Endodermal cell (in vitro differentiated cells): ENCODE data around the gene WLS. TPM values are rescaled to one million over a fixed set of nuclear protein-coding genes. Genes with fewer than 3 reads are reported as not detected.
A peak's percentile ranks its signal among the peaks of the same experiment; 100 is the strongest.

Experiments used
- DNase-seq: peaks from one replicate; pipeline ENCODE4 v3.0.0-alpha.2; 2017
- H3K27ac ChIP-seq: 2 replicates; pipeline ENCODE4 v1.5.1; 2013; ENCODE audit warnings: mild to moderate bottlenecking, low read depth, low read length, moderate library complexity
- H3K27me3 ChIP-seq: 2 replicates; pipeline ENCODE4 v1.6.1; 2013; ENCODE audit warnings: mild to moderate bottlenecking, low read length, moderate library complexity; ENCODE audit not compliant: insufficient read depth, control insufficient read depth, poor library complexity, severe bottlenecking
- H3K36me3 ChIP-seq: 2 replicates; pipeline ENCODE4 v1.7.0; 2013; ENCODE audit warnings: mild to moderate bottlenecking, low read length, moderate library complexity; ENCODE audit not compliant: control insufficient read depth, insufficient read depth
- H3K4me1 ChIP-seq: one replicate; pipeline ENCODE4 v1.7.0; 2013; ENCODE audit warnings: low read length; ENCODE audit not compliant: control insufficient read depth, insufficient read depth
- H3K4me3 ChIP-seq: 2 replicates; pipeline ENCODE4 v1.5.1; 2013; ENCODE audit warnings: mild to moderate bottlenecking, low read length, moderate library complexity
- H3K9ac ChIP-seq: 2 replicates; pipeline ENCODE4 v1.6.1; 2013; ENCODE audit warnings: mild to moderate bottlenecking, low read length, moderate library complexity; ENCODE audit not compliant: poor library complexity, severe bottlenecking; ENCODE audit errors: extremely low read depth
- H3K9me3 ChIP-seq: 2 replicates; pipeline ENCODE4 v1.6.1; 2013; ENCODE audit warnings: mild to moderate bottlenecking, low read length, moderate library complexity; ENCODE audit not compliant: control insufficient read depth
- H3K27ac Mint-ChIP-seq: 2 replicates; pipeline ENCODE4 v1.8.0; 2020; ENCODE audit warnings: mixed read lengths
- H3K27me3 Mint-ChIP-seq: 2 replicates; pipeline ENCODE4 v1.8.0; 2021; ENCODE audit warnings: mild to moderate bottlenecking, mixed read lengths; ENCODE audit not compliant: insufficient read depth
- H3K36me3 Mint-ChIP-seq: 2 replicates; pipeline ENCODE4 v1.8.0; 2020; ENCODE audit warnings: low read depth, mixed read lengths
- H3K4me1 Mint-ChIP-seq: 2 replicates; pipeline ENCODE4 v1.8.0; 2020; ENCODE audit warnings: mixed read lengths
- H3K4me3 Mint-ChIP-seq: 2 replicates; pipeline ENCODE4 v1.8.0; 2020; ENCODE audit warnings: mild to moderate bottlenecking, moderate library complexity, mixed read lengths
- H3K9me3 Mint-ChIP-seq: 2 replicates; pipeline ENCODE4 v1.8.0; 2020; ENCODE audit warnings: mild to moderate bottlenecking, mixed read lengths
- CTCF ChIP-seq: fragments of 200-600 bp; sonication (generic); conservative IDR thresholded peaks from 2 replicates; pipeline ENCODE4 v1.5.0; 2021; ENCODE audit warnings: antibody characterized with exemption, mild to moderate bottlenecking
- WGBS, 2 experiments: methylation state at CpG; one replicate each; pipeline versions ENCODE4 v1.1.5 to v1.1.7; 2013; ENCODE audit warnings: missing lambda C conversion rate in 2 of 2, mixed read lengths in 1 of 2; ENCODE audit not compliant: insufficient coverage in 1 of 2, insufficient read length in 1 of 2; 5-methylcytosine and 5-hydroxymethylcytosine counted together
- total RNA-seq, 2 donors: library from RNA; stranded (reverse); fragmentation: NEBNext Ultra II Directional in 1 of 2; extraction: Animal tissue kit (Norgen Biotek cat#: 25700) in 1 of 2; gene quantifications; 2 replicates in 1 of 2; 3 replicates in 1 of 2; pipeline ENCODE4 v1.2.1, GENCODE V29; 2021

WLS gene
- total RNA-seq, 2 donors from 2014 or later: 90.8 to 115 TPM

- Histone ChIP-seq H3K4me1 (peaks cover 21% of the 10 kb centered on the region), H3K27ac (peak overlapping the region; percentile 98), H3K9ac (no peak overlapping the region), H3K4me3 (no peak overlapping the region), H3K9me3 (no peaks in the 10 kb centered on the region), H3K27me3 (no peaks in the 10 kb centered on the region), H3K36me3 (peaks cover 77% of the 10 kb centered on the region)
- no peaks in the 10 kb centered on the region for H3K9me3 Mint-ChIP-seq
- 50 to 83% methylated on average over 13 to 15 of the region's 15 CpGs for WGBS, 2 experiments
- peak; percentile 57 for DNase-seq
- TF ChIP-seq CTCF: no peak
- H3K27me3 Mint-ChIP-seq: peaks cover 3% of the 10 kb centered on the region
- H3K4me1 Mint-ChIP-seq: peaks cover 45% of the 10 kb centered on the region
- H3K36me3 Mint-ChIP-seq: peaks cover 22% of the 10 kb centered on the region
- no peak overlapping the region for H3K4me3 Mint-ChIP-seq
- peak overlapping the region; percentile 11 for H3K27ac Mint-ChIP-seq
These were observed 91.0 kb downstream of the WLS start for GRCh38 chr1:68141071-68142021.

GRCh38 chr1:68140536-68140935 lies 91.8 kb downstream of the WLS start:
- peak; percentile 25 for DNase-seq
- Histone ChIP-seq H3K9me3 (no peaks in the 10 kb centered on the region), H3K27me3 (no peaks in the 10 kb centered on the region), H3K27ac (peak overlapping the region; percentile 98), H3K36me3 (peaks cover 77% of the 10 kb centered on the region), H3K9ac (no peak overlapping the region), H3K4me3 (no peak overlapping the region), H3K4me1 (peaks cover 16% of the 10 kb centered on the region)
- WGBS, 2 experiments: 89 to 96% methylated on average over 4 of the region's 4 CpGs
- Mint-ChIP-seq H3K4me1 (peaks cover 42% of the 10 kb centered on the region), H3K27ac (no peak overlapping the region), H3K4me3 (no peak overlapping the region), H3K27me3 (peaks cover 3% of the 10 kb centered on the region), H3K9me3 (no peaks in the 10 kb centered on the region), H3K36me3 (peaks cover 26% of the 10 kb centered on the region)
- no peak for TF ChIP-seq CTCF

GRCh38 chr1:68136187-68136586 lies 96.1 kb downstream of the WLS start:
- H3K4me1 ChIP-seq: peaks cover 5% of the 10 kb centered on the region
- DNase-seq: no peak
- peaks cover 86% of the 10 kb centered on the region for H3K36me3 ChIP-seq
- no peak overlapping the region for H3K4me3 ChIP-seq
- H3K27me3 ChIP-seq: no peaks in the 10 kb centered on the region
- peaks cover 21% of the 10 kb centered on the region for H3K4me1 Mint-ChIP-seq
- no peaks in the 10 kb centered on the region for H3K9me3 Mint-ChIP-seq
- H3K4me3 Mint-ChIP-seq: no peak overlapping the region
- no peak overlapping the region for H3K27ac Mint-ChIP-seq
- H3K36me3 Mint-ChIP-seq: peaks cover 43% of the 10 kb centered on the region
- no peaks in the 10 kb centered on the region for H3K9me3 ChIP-seq
- H3K27me3 Mint-ChIP-seq: peaks cover 9% of the 10 kb centered on the region
- H3K27ac ChIP-seq: no peak overlapping the region
- no peak for TF ChIP-seq CTCF
- WGBS, 2 experiments: 89 to 95% methylated on average over 1 to 2 of the region's 2 CpGs
- H3K9ac ChIP-seq: no peak overlapping the region
